Osteoblast (primary cell): ENCODE measurements around the gene PCSK5. TPM values are rescaled to one million over a fixed set of nuclear protein-coding genes. Genes with fewer than 3 reads are reported as not detected.
"Not testable (repeated sequence)": the region's sequence is repeated elsewhere in the genome, so short reads cannot be mapped to it uniquely, and the experiment has no call there.

Experiments
- DNase-seq: peaks from one replicate; pipeline ENCODE4 v3.0.0; 2011; ENCODE audit warnings: low spot score, mixed read lengths; ENCODE audit not compliant: insufficient read length; ENCODE audit errors: missing footprints
- H2AFZ ChIP-seq: 2 replicates; pipeline ENCODE4 v1.6.0; 2011; ENCODE audit warnings: mild to moderate bottlenecking, low read length
- H3K27ac ChIP-seq: 2 replicates; pipeline ENCODE4 v1.5.1; 2011; ENCODE audit warnings: mild to moderate bottlenecking, low read depth, low read length, moderate library complexity
- H3K27me3 ChIP-seq: 2 replicates; pipeline ENCODE4 v1.6.0; 2012; ENCODE audit warnings: mild to moderate bottlenecking, control low read depth, inconsistent platforms, low read length, moderate library complexity; ENCODE audit not compliant: insufficient read depth
- H3K36me3 ChIP-seq: 2 replicates; pipeline ENCODE4 v1.5.1; 2011; ENCODE audit warnings: mild to moderate bottlenecking, low read length, control low read depth, moderate library complexity; ENCODE audit not compliant: insufficient read depth
- H3K4me1 ChIP-seq: 2 replicates; pipeline ENCODE4 v1.5.1; 2011; ENCODE audit warnings: mild to moderate bottlenecking, low read length, control low read depth, moderate library complexity; ENCODE audit not compliant: insufficient read depth
- H3K4me2 ChIP-seq: 2 replicates; pipeline ENCODE4 v1.6.0; 2011; ENCODE audit warnings: mild to moderate bottlenecking, low read length; ENCODE audit not compliant: insufficient read depth
- H3K4me3 ChIP-seq: fragments of 200-600 bp; sonication (generic); 3 replicates; pipeline ENCODE4 v1.5.1; 2012; ENCODE audit warnings: mild to moderate bottlenecking, low read length, inconsistent platforms; ENCODE audit not compliant: insufficient read depth
- H3K79me2 ChIP-seq: 2 replicates; pipeline ENCODE4 v1.6.0; 2012; ENCODE audit warnings: mild to moderate bottlenecking, low read length, control low read depth, inconsistent platforms; ENCODE audit not compliant: insufficient read depth
- H3K9me3 ChIP-seq: 2 replicates; pipeline ENCODE4 v1.5.1; 2011; ENCODE audit warnings: low read depth, low read length, control low read depth
- H4K20me1 ChIP-seq: 2 replicates; pipeline ENCODE4 v1.6.0; 2012; ENCODE audit warnings: mild to moderate bottlenecking, low read length, control low read depth; ENCODE audit not compliant: insufficient read depth
- total RNA-seq: library from RNA; depleted of rRNA; stranded (reverse); fragments of >200 nt; gene quantifications from 2 replicates; pipeline ENCODE4 v1.2.3, GENCODE V29; 2012
- TF ChIP-seq, protein P1 (sequence below): IDR thresholded peaks from 2 replicates; pipeline ENCODE4 v1.5.1; 2011; ENCODE audit warnings: mild to moderate bottlenecking, low read depth, low read length, moderate library complexity; ENCODE audit errors: extremely low read depth

Gene PCSK5
- total RNA-seq, 1 donor = 14.5 TPM

- TF ChIP-seq, protein P1, sequence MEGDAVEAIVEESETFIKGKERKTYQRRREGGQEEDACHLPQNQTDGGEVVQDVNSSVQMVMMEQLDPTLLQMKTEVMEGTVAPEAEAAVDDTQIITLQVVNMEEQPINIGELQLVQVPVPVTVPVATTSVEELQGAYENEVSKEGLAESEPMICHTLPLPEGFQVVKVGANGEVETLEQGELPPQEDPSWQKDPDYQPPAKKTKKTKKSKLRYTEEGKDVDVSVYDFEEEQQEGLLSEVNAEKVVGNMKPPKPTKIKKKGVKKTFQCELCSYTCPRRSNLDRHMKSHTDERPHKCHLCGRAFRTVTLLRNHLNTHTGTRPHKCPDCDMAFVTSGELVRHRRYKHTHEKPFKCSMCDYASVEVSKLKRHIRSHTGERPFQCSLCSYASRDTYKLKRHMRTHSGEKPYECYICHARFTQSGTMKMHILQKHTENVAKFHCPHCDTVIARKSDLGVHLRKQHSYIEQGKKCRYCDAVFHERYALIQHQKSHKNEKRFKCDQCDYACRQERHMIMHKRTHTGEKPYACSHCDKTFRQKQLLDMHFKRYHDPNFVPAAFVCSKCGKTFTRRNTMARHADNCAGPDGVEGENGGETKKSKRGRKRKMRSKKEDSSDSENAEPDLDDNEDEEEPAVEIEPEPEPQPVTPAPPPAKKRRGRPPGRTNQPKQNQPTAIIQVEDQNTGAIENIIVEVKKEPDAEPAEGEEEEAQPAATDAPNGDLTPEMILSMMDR = no peak
- DNase-seq = no peak
- Histone ChIP-seq H3K4me2 (no peak overlapping the region), H3K27ac (no peak overlapping the region), H2AFZ (no peak overlapping the region), H3K4me1 (peaks cover 4% of the 10 kb centered on the region), H4K20me1 (no peaks in the 10 kb centered on the region), H3K79me2 (no peaks in the 10 kb centered on the region), H3K4me3 (no peak overlapping the region), H3K9me3 (no peaks in the 10 kb centered on the region), H3K36me3 (no peaks in the 10 kb centered on the region), H3K27me3 (no peaks in the 10 kb centered on the region)
Measured at GRCh38 chr9:76322810-76323209, 432.3 kb downstream of the PCSK5 start.

GRCh38 chr9:76323490-76323889 is 433.0 kb downstream of the PCSK5 start:
- Histone ChIP-seq H3K4me2 (no peak overlapping the region), H3K27me3 (no peaks in the 10 kb centered on the region), H3K79me2 (no peaks in the 10 kb centered on the region), H3K4me3 (no peak overlapping the region), H3K27ac (no peak overlapping the region), H3K4me1 (peaks cover 4% of the 10 kb centered on the region), H3K9me3 (no peaks in the 10 kb centered on the region), H4K20me1 (no peaks in the 10 kb centered on the region), H2AFZ (no peak overlapping the region), H3K36me3 (no peaks in the 10 kb centered on the region)
- TF ChIP-seq, protein P1 = no peak
- no peak for DNase-seq

DNA sequence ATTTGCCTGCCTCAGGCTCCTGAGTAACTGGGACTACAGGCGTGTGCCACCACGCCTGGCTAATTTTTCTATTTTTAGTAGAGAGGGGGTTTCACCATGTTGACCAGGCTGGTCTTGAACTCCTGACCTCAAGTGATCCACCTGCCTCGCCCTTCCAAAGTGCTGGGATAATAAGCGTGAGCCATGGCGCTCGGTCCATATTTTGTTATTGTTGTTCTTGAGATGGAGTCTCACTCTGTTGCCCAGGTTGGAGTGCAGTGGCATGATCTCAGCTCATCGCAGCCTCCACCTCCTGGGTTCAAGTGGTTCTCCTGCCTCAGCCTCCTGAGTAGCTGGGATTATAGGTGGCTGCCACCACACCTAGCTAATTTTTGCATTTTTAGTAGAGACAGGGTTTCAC is 433.6 kb downstream of the PCSK5 start:
- not testable (repeated sequence) for H3K36me3 ChIP-seq, H3K4me1 ChIP-seq, H3K27ac ChIP-seq, H3K27me3 ChIP-seq, H3K4me2 ChIP-seq, H3K4me3 ChIP-seq, H4K20me1 ChIP-seq, DNase-seq, H3K9me3 ChIP-seq, H3K79me2 ChIP-seq, H2AFZ ChIP-seq

DNA sequence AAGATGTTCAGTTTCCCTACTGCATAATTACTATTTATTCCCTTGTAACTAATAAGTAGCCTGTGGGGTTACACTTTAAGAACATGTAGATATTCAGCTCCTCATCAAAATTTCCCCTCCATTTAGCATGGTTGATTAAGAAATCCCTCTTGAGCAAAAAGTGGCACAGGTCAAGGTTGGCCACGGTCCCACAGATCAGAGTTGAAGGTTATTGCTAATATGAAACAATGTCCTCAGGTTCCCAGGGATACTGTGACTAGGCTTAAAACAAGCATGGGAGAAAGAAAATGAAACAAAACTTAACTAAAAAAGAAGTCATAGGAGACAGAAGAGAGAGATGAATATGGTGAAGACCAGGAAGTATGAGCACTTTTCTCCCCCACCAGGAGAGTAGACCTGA is 439.6 kb downstream of the PCSK5 start:
- Histone ChIP-seq H2AFZ (no peak overlapping the region), H3K27ac (no peak overlapping the region), H3K27me3 (peaks cover 7% of the 10 kb centered on the region), H3K36me3 (no peaks in the 10 kb centered on the region), H3K9me3 (no peaks in the 10 kb centered on the region), H3K4me3 (no peak overlapping the region), H3K79me2 (no peaks in the 10 kb centered on the region), H3K4me1 (no peaks in the 10 kb centered on the region), H3K4me2 (no peak overlapping the region), H4K20me1 (no peaks in the 10 kb centered on the region)
- TF ChIP-seq, protein P1 = no peak
- DNase-seq = no peak
